ENCODE data around the gene SERGEF. TPM values are rescaled to one million over a fixed set of nuclear protein-coding genes. Genes with fewer than 3 reads are reported as not detected.

Gene SERGEF
- polyA plus RNA-seq, 3 donors: 14.3 to 33.7 (median 33.3) TPM

GRCh38 chr11:17951685-17952388 is 61.0 kb downstream of the SERGEF start:
- Mint-ChIP-seq H3K27ac (no peak overlapping the region), H3K36me3 (peaks cover 40 to 67% of the 10 kb centered on the region in 2 donors)
- H3K36me3 ChIP-seq (replicated peaks in 1 of 2; ENCODE audit: control insufficient read depth in 1 of 2, insufficient read depth in 2 of 2, low read length in 2 of 2): peaks cover 3 to 23% of the 10 kb centered on the region in 2 donors

GRCh38 chr11:17950644-17951043 is 62.2 kb downstream of the SERGEF start:
- Histone ChIP-seq H2AFZ (ENCODE audit: insufficient read depth, low read depth, low read length, poor library complexity, severe bottlenecking) (no peak overlapping the region), H4K20me1 (ENCODE audit: insufficient read depth, low read length) (no peaks in the 10 kb centered on the region), H3K36me3 (replicated peaks in 1 of 2; ENCODE audit: control insufficient read depth in 1 of 2, insufficient read depth in 2 of 2, low read length in 2 of 2) (peaks cover 0 to 19% of the 10 kb centered on the region in 2 donors), H3K4me1 (ENCODE audit: control insufficient read depth in 1 of 2, insufficient read depth in 2 of 2, low read length in 2 of 2) (peaks cover 22% of the 10 kb centered on the region in 2 donors), H3K4me3 (replicated peaks in 1 of 3; ENCODE audit: low read depth in 2 of 3, low read length in 3 of 3) (no peak overlapping the region), H3K4me2 (replicated peaks; ENCODE audit: extremely low read depth, low read length, poor library complexity, severe bottlenecking) (no peak overlapping the region), H3K27me3 (ENCODE audit: control insufficient read depth in 2 of 2, insufficient read depth in 2 of 2, low read length in 2 of 2) (no peaks in the 10 kb centered on the region), H3K9ac (ENCODE audit: insufficient read depth, low read length, poor library complexity, severe bottlenecking) (no peak overlapping the region), H3K27ac (ENCODE audit: low read depth in 1 of 2, low read length in 2 of 2) (no peak overlapping the region), H3K79me2 (ENCODE audit: insufficient read depth, low read length) (no peaks in the 10 kb centered on the region), H3K9me3 (replicated peaks in 1 of 2; ENCODE audit: control insufficient read depth in 1 of 2, insufficient read depth in 1 of 2, low read length in 2 of 2) (no peaks in the 10 kb centered on the region)
- no peak overlapping the region for H3K4me3 Mint-ChIP-seq
- H3K36me3 Mint-ChIP-seq: peaks cover 39 to 66% of the 10 kb centered on the region in 2 donors
- H3K27me3 Mint-ChIP-seq (ENCODE audit: low read depth in 3 of 3): peaks cover 0 to 4% (median 0%) of the 10 kb centered on the region in 3 donors
- TF ChIP-seq CTCF (IDR thresholded peaks at IDR 0.05): no peak
- intact Hi-C loops (cut with micrococcal nuclease): no loop called here
- peaks cover 29% of the 10 kb centered on the region for H3K4me1 Mint-ChIP-seq
- 100% methylated on average over 1 of the region's 1 CpG for WGBS (ENCODE audit: insufficient coverage)
- no peaks in the 10 kb centered on the region for H3K9me3 Mint-ChIP-seq
- H3K27ac Mint-ChIP-seq: no peak overlapping the region
- DNase-seq: no peak

More at GRCh38 chr11:17951685-17952388, 61.0 kb downstream of the SERGEF start:
- Histone ChIP-seq H4K20me1 (ENCODE audit: insufficient read depth, low read length) (no peaks in the 10 kb centered on the region), H3K27ac (ENCODE audit: low read depth in 1 of 2, low read length in 2 of 2) (no peak overlapping the region), H3K79me2 (ENCODE audit: insufficient read depth, low read length) (no peaks in the 10 kb centered on the region), H3K4me2 (replicated peaks; ENCODE audit: extremely low read depth, low read length, poor library complexity, severe bottlenecking) (no peak overlapping the region), H3K9ac (ENCODE audit: insufficient read depth, low read length, poor library complexity, severe bottlenecking) (no peak overlapping the region), H3K9me3 (replicated peaks in 1 of 2; ENCODE audit: control insufficient read depth in 1 of 2, insufficient read depth in 1 of 2, low read length in 2 of 2) (no peaks in the 10 kb centered on the region), H3K4me3 (replicated peaks in 1 of 3; ENCODE audit: low read depth in 2 of 3, low read length in 3 of 3) (no peak overlapping the region), H3K27me3 (ENCODE audit: control insufficient read depth in 2 of 2, insufficient read depth in 2 of 2, low read length in 2 of 2) (no peaks in the 10 kb centered on the region), H3K4me1 (ENCODE audit: control insufficient read depth in 1 of 2, insufficient read depth in 2 of 2, low read length in 2 of 2) (peaks cover 22% of the 10 kb centered on the region in 2 donors), H2AFZ (ENCODE audit: insufficient read depth, low read depth, low read length, poor library complexity, severe bottlenecking) (no peak overlapping the region)
- Mint-ChIP-seq H3K4me1 (peaks cover 29% of the 10 kb centered on the region), H3K4me3 (no peak overlapping the region), H3K9me3 (no peaks in the 10 kb centered on the region), H3K27me3 (ENCODE audit: low read depth in 3 of 3) (peaks cover 0 to 4% (median 0%) of the 10 kb centered on the region in 3 donors)
- WGBS (ENCODE audit: insufficient coverage): 97% methylated on average over 3 of the region's 3 CpGs
- intact Hi-C loops (cut with micrococcal nuclease): no loop called here
- DNase-seq: no peak
- TF ChIP-seq CTCF (IDR thresholded peaks at IDR 0.05): no peak

All from CD14-positive monocyte (primary cell).